ES-I3 (cell line): ENCODE data around the gene RNF5.

ENCODE experiments used
- H3K36me3 ChIP-seq: 2 replicates; pipeline ENCODE4 v1.6.1; 2013; ENCODE audit warnings: mild to moderate bottlenecking, low read length, control low read depth, moderate library complexity; ENCODE audit not compliant: insufficient read depth
- H3K4me1 ChIP-seq: 2 replicates; pipeline ENCODE4 v1.6.1; 2013; ENCODE audit warnings: mild to moderate bottlenecking, control low read depth, low read length; ENCODE audit not compliant: insufficient read depth
- H3K9ac ChIP-seq: 2 replicates; pipeline ENCODE4 v1.6.1; 2013; ENCODE audit warnings: low read depth, mild to moderate bottlenecking, low read length, moderate library complexity
- H3K9me3 ChIP-seq: 2 replicates; pipeline ENCODE4 v1.6.1; 2013; ENCODE audit warnings: mild to moderate bottlenecking, low read length, moderate library complexity; ENCODE audit not compliant: control insufficient read depth, insufficient read depth

RNF5 gene

GRCh38 chr6:32163559-32164258 is 14.5 kb upstream of the RNF5 start:
- no peaks in the 10 kb centered on the region for H3K9me3 ChIP-seq
- H3K9ac ChIP-seq = no peak overlapping the region
- peaks cover 10% of the 10 kb centered on the region; the same call in 1 of the 2 replicates for H3K4me1 ChIP-seq
- 0 out of 2 replicates have a peak, but pooled peaks cover 5% of the 10 kb centered on the region for H3K36me3 ChIP-seq

GRCh38 chr6:32164295-32164694 is 13.9 kb upstream of the RNF5 start, which contains the start of gene EGFL8:
Gene EGFL8 (plus strand): TSS chr6:32164595. CDS start chr6:32166166, 1,571 bp downstream.
- Histone ChIP-seq H3K36me3 (0 out of 2 replicates have a peak, but pooled peaks cover 5% of the 10 kb centered on the region), H3K9me3 (no peaks in the 10 kb centered on the region), H3K9ac (no peak within 1 kb of the TSS), H3K4me1 (peaks cover 10% of the 10 kb centered on the region; the same call in 1 of the 2 replicates)

DNA sequence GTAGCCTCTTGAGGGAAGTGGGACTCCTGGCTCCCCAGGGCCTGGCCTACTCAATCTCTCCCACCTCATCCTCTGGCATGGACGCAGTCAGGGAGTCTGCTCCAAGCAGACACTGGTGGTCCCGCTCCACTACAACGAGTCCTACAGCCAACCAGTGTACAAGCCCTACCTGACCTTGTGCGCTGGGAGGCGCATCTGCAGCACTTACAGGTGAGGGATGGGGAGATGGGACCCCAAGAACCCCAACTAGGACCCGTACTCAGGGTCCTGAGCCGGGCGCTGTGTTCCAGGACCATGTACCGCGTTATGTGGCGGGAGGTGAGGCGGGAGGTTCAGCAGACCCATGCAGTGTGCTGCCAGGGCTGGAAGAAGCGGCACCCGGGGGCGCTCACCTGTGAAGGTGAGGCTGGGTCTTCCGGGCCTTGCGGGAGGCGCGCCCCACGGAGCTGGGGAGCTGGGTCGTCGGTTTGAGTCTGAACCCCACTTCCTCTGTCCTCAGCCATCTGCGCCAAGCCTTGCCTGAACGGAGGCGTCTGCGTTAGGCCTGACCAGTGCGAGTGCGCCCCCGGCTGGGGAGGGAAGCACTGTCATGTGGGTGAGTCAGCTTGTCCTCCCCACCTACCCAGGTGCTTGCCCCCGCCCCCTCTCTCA is 11.7 kb upstream of the RNF5 start:
- Histone ChIP-seq H3K9ac (no peak overlapping the region), H3K4me1 (peaks cover 10% of the 10 kb centered on the region; the same call in 1 of the 2 replicates), H3K9me3 (no peaks in the 10 kb centered on the region), H3K36me3 (0 out of 2 replicates have a peak, but pooled peaks cover 9% of the 10 kb centered on the region)

GRCh38 chr6:32167154-32167760 is 10.9 kb upstream of the RNF5 start:
- Histone ChIP-seq H3K36me3 (0 out of 2 replicates have a peak, but pooled peaks cover 9% of the 10 kb centered on the region), H3K9ac (peak overlapping the region; percentile 27; the same call in 1 of the 2 replicates), H3K9me3 (no peaks in the 10 kb centered on the region), H3K4me1 (peaks cover 10% of the 10 kb centered on the region; the same call in 1 of the 2 replicates)

- H3K36me3 ChIP-seq = 0 out of 2 replicates have a peak, but pooled peaks cover 9% of the 10 kb centered on the region
- H3K9ac ChIP-seq = no peak overlapping the region
- H3K4me1 ChIP-seq = peaks cover 10% of the 10 kb centered on the region
- H3K9me3 ChIP-seq = no peaks in the 10 kb centered on the region
Observed at GRCh38 chr6:32167761-32168262, 10.4 kb upstream of the RNF5 start.

- no peaks in the 10 kb centered on the region for H3K9me3 ChIP-seq
- 0 out of 2 replicates have a peak, but pooled peaks cover 9% of the 10 kb centered on the region for H3K36me3 ChIP-seq
- no peak overlapping the region for H3K9ac ChIP-seq
- H3K4me1 ChIP-seq = peaks cover 16% of the 10 kb centered on the region
Observed at GRCh38 chr6:32168350-32168749, 9.9 kb upstream of the RNF5 start.

- peaks cover 22% of the 10 kb centered on the region for H3K4me1 ChIP-seq
- H3K36me3 ChIP-seq = 0 out of 2 replicates have a peak, but pooled peaks cover 9% of the 10 kb centered on the region
- no peaks in the 10 kb centered on the region for H3K9me3 ChIP-seq
- no peak overlapping the region for H3K9ac ChIP-seq
Observed at GRCh38 chr6:32168807-32169591, 9.2 kb upstream of the RNF5 start.

- 0 out of 2 replicates have a peak, but pooled peaks cover 9% of the 10 kb centered on the region for H3K36me3 ChIP-seq
- no peak overlapping the region for H3K9ac ChIP-seq
- H3K4me1 ChIP-seq = peaks cover 29% of the 10 kb centered on the region
- H3K9me3 ChIP-seq = no peaks in the 10 kb centered on the region
Observed at GRCh38 chr6:32170294-32170693, 7.9 kb upstream of the RNF5 start.

- Histone ChIP-seq H3K9ac (no peak overlapping the region), H3K4me1 (peaks cover 29% of the 10 kb centered on the region), H3K36me3 (0 out of 2 replicates have a peak, but pooled peaks cover 9% of the 10 kb centered on the region), H3K9me3 (no peaks in the 10 kb centered on the region)
Observed at GRCh38 chr6:32171234-32171633, 7.0 kb upstream of the RNF5 start.

DNA sequence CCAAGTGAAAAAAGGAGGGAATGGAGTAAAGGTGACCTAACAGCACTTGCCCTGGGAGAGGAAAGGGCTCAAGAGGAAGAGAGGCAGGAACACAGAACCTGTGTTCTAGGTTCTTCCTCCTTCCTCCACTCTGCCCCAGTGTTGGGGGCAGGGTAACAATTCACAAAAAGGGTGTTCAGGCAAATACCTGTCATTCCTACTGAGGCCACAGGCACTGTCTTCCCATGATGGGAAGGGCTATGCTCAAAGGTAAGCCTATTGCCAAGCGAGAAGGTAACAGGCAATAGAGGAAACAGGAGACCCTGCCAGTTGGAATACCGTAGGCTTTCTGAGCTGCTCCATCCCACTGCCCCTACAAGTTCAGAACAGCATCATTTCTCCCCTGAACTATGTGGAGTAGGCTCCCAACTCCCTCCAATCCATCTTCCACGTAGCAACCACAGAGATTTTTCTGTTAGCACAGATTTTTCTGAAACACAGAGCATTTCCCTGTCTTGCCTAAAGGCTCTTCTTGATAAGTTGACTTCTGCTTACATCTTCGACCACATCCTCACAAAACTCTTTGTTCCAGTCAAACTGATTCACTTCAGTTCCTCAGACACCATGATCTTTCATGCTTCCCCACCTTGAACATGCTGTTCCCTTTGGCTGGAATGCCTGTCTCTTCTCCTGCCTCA is 5.0 kb upstream of the RNF5 start:
- Histone ChIP-seq H3K9ac (no peak overlapping the region), H3K4me1 (peaks cover 22% of the 10 kb centered on the region), H3K36me3 (0 out of 2 replicates have a peak, but pooled peaks cover 4% of the 10 kb centered on the region), H3K9me3 (no peaks in the 10 kb centered on the region)

- Histone ChIP-seq H3K36me3 (peaks cover 4% of the 10 kb centered on the region; the same call in 1 of the 2 replicates), H3K9me3 (no peaks in the 10 kb centered on the region), H3K4me1 (peaks cover 19% of the 10 kb centered on the region), H3K9ac (no peak overlapping the region)
Observed at GRCh38 chr6:32174416-32174815, 3.8 kb upstream of the RNF5 start.

- no peaks in the 10 kb centered on the region for H3K9me3 ChIP-seq
- peaks cover 19% of the 10 kb centered on the region for H3K4me1 ChIP-seq
- peak overlapping the region; percentile 96 for H3K9ac ChIP-seq
- peaks cover 5% of the 10 kb centered on the region; the same call in 1 of the 2 replicates for H3K36me3 ChIP-seq
Observed at GRCh38 chr6:32175322-32175710, 2.9 kb upstream of the RNF5 start.
